Keratinocyte (primary cell): ENCODE measurements around the gene COL1A2.

Experiments
- CTCF ChIP-seq, 3 experiments: IDR thresholded peaks in 1 of 3; conservative IDR thresholded peaks in 1 of 3; optimal IDR thresholded peaks in 1 of 3; 2 replicates in 2 of 3; 3 replicates in 1 of 3; pipeline versions ENCODE3 to v1.5.1; 2011; ENCODE audit warnings: low read length in 3 of 3, mild to moderate bottlenecking in 3 of 3, moderate library complexity in 2 of 3, control low read depth in 1 of 3, inconsistent platforms in 1 of 3; ENCODE audit not compliant: insufficient read depth in 2 of 3; ENCODE audit errors: extremely low read depth in 1 of 3
- EZH2 ChIP-seq: IDR thresholded peaks from one replicate; pipeline ENCODE4 v1.6.1; 2012; ENCODE audit warnings: inconsistent platforms, mild to moderate bottlenecking, low read length, moderate library complexity

GRCh38 chr7:94412762-94413322 is 18.1 kb downstream of the COL1A2 start:
- TF ChIP-seq CTCF (optimal IDR thresholded peaks at IDR 0.05 in 1 of 3, IDR thresholded peaks at IDR 0.05 in 1 of 3, conservative IDR thresholded peaks at IDR 0.05 in 1 of 3; ENCODE audit: extremely low read depth in 1 of 3, insufficient read depth in 2 of 3, low read length in 3 of 3) = no peak
- TF ChIP-seq EZH2 = no peak
